NT2/D1 (cell line): ENCODE results near the gene SERINC5.

ENCODE experiments used
- DNase-seq: peaks from one replicate; pipeline ENCODE4 v3.0.0-alpha.2; 2011; ENCODE audit warnings: low read depth, low spot score
- H3K27me3 ChIP-seq: 2 replicates; pipeline ENCODE4 v1.6.0; 2011; ENCODE audit warnings: mild to moderate bottlenecking; ENCODE audit not compliant: insufficient read length, insufficient read depth
- H3K36me3 ChIP-seq: 2 replicates; pipeline ENCODE4 v1.6.1; 2011; ENCODE audit warnings: mild to moderate bottlenecking, low read length, mixed read lengths; ENCODE audit not compliant: insufficient read depth, insufficient read length
- H3K4me1 ChIP-seq: 2 replicates; pipeline ENCODE4 v1.5.1; 2011; ENCODE audit not compliant: insufficient read depth, insufficient read length
- H3K4me3 ChIP-seq: 2 replicates; pipeline ENCODE4 v1.5.1; 2011; ENCODE audit warnings: low read depth; ENCODE audit not compliant: insufficient read length
- H3K9ac ChIP-seq: 2 replicates; pipeline ENCODE4 v1.6.0; 2011; ENCODE audit warnings: low read depth; ENCODE audit not compliant: insufficient read length
- H3K9me3 ChIP-seq: 2 replicates; pipeline ENCODE4 v1.5.1; 2011; ENCODE audit warnings: mild to moderate bottlenecking, low read length; ENCODE audit not compliant: insufficient read depth
- SUZ12 ChIP-seq: IDR thresholded peaks from 2 replicates; pipeline ENCODE4 v1.6.1; 2011; ENCODE audit not compliant: insufficient read length, insufficient read depth; ENCODE audit errors: extremely low read depth
- YY1 ChIP-seq: IDR thresholded peaks from 2 replicates; pipeline ENCODE4 v1.6.1; 2011; ENCODE audit not compliant: insufficient read length, insufficient read depth
- ZNF274 ChIP-seq: IDR thresholded peaks from 2 replicates; pipeline ENCODE4 v1.6.1; 2011; ENCODE audit warnings: mild to moderate bottlenecking, low read depth, low read length

Gene SERINC5

GRCh38 chr5:80220245-80220897, 35.5 kb downstream of the SERINC5 start:
- Histone ChIP-seq H3K4me3 (no peak overlapping the region), H3K4me1 (no peaks in the 10 kb centered on the region), H3K9me3 (no peaks in the 10 kb centered on the region), H3K9ac (no peak overlapping the region), H3K36me3 (no peaks in the 10 kb centered on the region), H3K27me3 (no peaks in the 10 kb centered on the region)
- TF ChIP-seq ZNF274 (no peak), YY1 (no peak), SUZ12 (no peak)
- DNase-seq = no peak

- no peaks in the 10 kb centered on the region for H3K27me3 ChIP-seq
- DNase-seq = no peak
- H3K9me3 ChIP-seq = no peaks in the 10 kb centered on the region
- H3K36me3 ChIP-seq = no peaks in the 10 kb centered on the region
- no peak overlapping the region for H3K9ac ChIP-seq
- TF ChIP-seq SUZ12 (no peak), ZNF274 (no peak)
- H3K4me1 ChIP-seq = no peaks in the 10 kb centered on the region
- no peak overlapping the region for H3K4me3 ChIP-seq
Observed at GRCh38 chr5:80219391-80219790, 36.5 kb downstream of the SERINC5 start.

GRCh38 chr5:80217667-80218066, 38.2 kb downstream of the SERINC5 start:
- Histone ChIP-seq H3K9me3 (no peaks in the 10 kb centered on the region), H3K36me3 (no peaks in the 10 kb centered on the region), H3K27me3 (no peaks in the 10 kb centered on the region), H3K4me1 (no peaks in the 10 kb centered on the region), H3K9ac (no peak overlapping the region), H3K4me3 (no peak overlapping the region)
- no peak for DNase-seq
- TF ChIP-seq SUZ12 (no peak), YY1 (no peak), ZNF274 (no peak)

- Histone ChIP-seq H3K9me3 (no peaks in the 10 kb centered on the region), H3K36me3 (no peaks in the 10 kb centered on the region), H3K27me3 (no peaks in the 10 kb centered on the region), H3K9ac (no peak overlapping the region), H3K4me1 (no peaks in the 10 kb centered on the region), H3K4me3 (no peak overlapping the region)
- no peak for TF ChIP-seq ZNF274
- no peak for TF ChIP-seq SUZ12
- no peak for TF ChIP-seq YY1
- no peak for DNase-seq
Observed at GRCh38 chr5:80216753-80217596, 38.9 kb downstream of the SERINC5 start.

- Histone ChIP-seq H3K9ac (no peak overlapping the region), H3K4me1 (no peaks in the 10 kb centered on the region), H3K27me3 (no peaks in the 10 kb centered on the region), H3K36me3 (peaks cover 3% of the 10 kb centered on the region), H3K9me3 (no peaks in the 10 kb centered on the region), H3K4me3 (no peak overlapping the region)
- TF ChIP-seq ZNF274 = no peak
- DNase-seq = no peak
Observed at GRCh38 chr5:80216096-80216495, 39.8 kb downstream of the SERINC5 start.

GRCh38 chr5:80215523-80215922, 40.3 kb downstream of the SERINC5 start:
- H3K4me3 ChIP-seq = no peak overlapping the region
- no peak overlapping the region for H3K9ac ChIP-seq

GRCh38 chr5:80213466-80213865, 42.4 kb downstream of the SERINC5 start:
- H3K4me3 ChIP-seq = no peak overlapping the region

More at GRCh38 chr5:80215523-80215922, 40.3 kb downstream of the SERINC5 start:
- no peaks in the 10 kb centered on the region for H3K9me3 ChIP-seq
- no peaks in the 10 kb centered on the region for H3K4me1 ChIP-seq
- H3K27me3 ChIP-seq = no peaks in the 10 kb centered on the region
- TF ChIP-seq YY1 (no peak), SUZ12 (no peak)
- no peak for DNase-seq
- peaks cover 7% of the 10 kb centered on the region for H3K36me3 ChIP-seq

More at GRCh38 chr5:80213466-80213865, 42.4 kb downstream of the SERINC5 start:
- H3K9me3 ChIP-seq = no peaks in the 10 kb centered on the region
- TF ChIP-seq YY1 (no peak), ZNF274 (no peak), SUZ12 (no peak)
- H3K27me3 ChIP-seq = no peaks in the 10 kb centered on the region
- no peaks in the 10 kb centered on the region for H3K4me1 ChIP-seq
- H3K9ac ChIP-seq = no peak overlapping the region
- peaks cover 17% of the 10 kb centered on the region for H3K36me3 ChIP-seq
- DNase-seq = no peak
